Stimulated activated CD8-positive, alpha-beta memory T cell treated with anti-CD3 and anti-CD28 coated beads, Interleukin-15, amount 100 ng/mL, for 48 hours (primary cell): ENCODE results near the gene CYP46A1.

Experiments
- DNase-seq, 2 donors: peaks; one replicate each; pipeline ENCODE4 v3.0.0-alpha.2; 2020; ENCODE audit warnings: low read depth in 2 of 2

CYP46A1 gene

GRCh38 chr14:99673305-99674063 is 10.6 kb upstream of the CYP46A1 start:
- no peak for DNase-seq

- DNase-seq: no peak
Observed at GRCh38 chr14:99674064-99674650, 9.9 kb upstream of the CYP46A1 start.

GRCh38 chr14:99674776-99675381 is 9.2 kb upstream of the CYP46A1 start:
- no peak for DNase-seq

- no peak for DNase-seq
Observed at GRCh38 chr14:99675382-99675835, 8.7 kb upstream of the CYP46A1 start.

GRCh38 chr14:99675951-99676350 is 8.1 kb upstream of the CYP46A1 start:
- no peak for DNase-seq

- DNase-seq: no peak
Observed at GRCh38 chr14:99676657-99677056, 7.4 kb upstream of the CYP46A1 start.

GRCh38 chr14:99677231-99678140 is 6.6 kb upstream of the CYP46A1 start:
- no peak for DNase-seq

GRCh38 chr14:99678198-99678597 is 5.9 kb upstream of the CYP46A1 start:
- no peak for DNase-seq

- DNase-seq: no peak
Observed at GRCh38 chr14:99679111-99679510, 5.0 kb upstream of the CYP46A1 start.

- no peak for DNase-seq
Observed at GRCh38 chr14:99679543-99679942, 4.6 kb upstream of the CYP46A1 start.

GRCh38 chr14:99679996-99680395 is 4.1 kb upstream of the CYP46A1 start:
- DNase-seq: no peak

- no peak for DNase-seq
Observed at GRCh38 chr14:99681101-99681831, 2.8 kb upstream of the CYP46A1 start.

GRCh38 chr14:99681832-99682148 is 2.3 kb upstream of the CYP46A1 start:
- no peak for DNase-seq

GRCh38 chr14:99682809-99683618 is 1.1 kb upstream of the CYP46A1 start:
- DNase-seq: peak; percentile 71 to 73

GRCh38 chr14:99684410-99684934 is 374 bp downstream of the CYP46A1 start:
- DNase-seq: no peak

GRCh38 chr14:99685151-99685591 is 1.1 kb downstream of the CYP46A1 start:
- no peak for DNase-seq

- no peak for DNase-seq
Observed at GRCh38 chr14:99685596-99685995, 1.5 kb downstream of the CYP46A1 start.

GRCh38 chr14:99686557-99687283 is 2.6 kb downstream of the CYP46A1 start:
- no peak for DNase-seq
